Mammary epithelial cell (primary cell): ENCODE measurements around the gene CTIF.

Experiments used
- CTCF ChIP-seq, 2 donors: IDR thresholded peaks in 1 of 2; conservative IDR thresholded peaks in 1 of 2; 2 replicates each; pipeline ENCODE4 v1.5.1; 2011 to 2012; ENCODE audit warnings: inconsistent platforms in 2 of 2, low read length in 2 of 2, mild to moderate bottlenecking in 2 of 2, control low read depth in 1 of 2, low read depth in 1 of 2; ENCODE audit not compliant: insufficient read depth in 1 of 2; ENCODE audit errors: extremely low read depth in 1 of 2
- EZH2 ChIP-seq: IDR thresholded peaks from 2 replicates; pipeline ENCODE4 v1.6.1; 2012; ENCODE audit warnings: low read length, inconsistent platforms, borderline replicate concordance

- TF ChIP-seq CTCF (conservative IDR thresholded peaks at IDR 0.05 in 1 of 2, IDR thresholded peaks at IDR 0.05 in 1 of 2; ENCODE audit: extremely low read depth in 1 of 2, insufficient read depth in 1 of 2, low read depth in 1 of 2, low read length in 2 of 2), result no peak
- TF ChIP-seq EZH2, result no peak
These were observed 143.9 kb downstream of the CTIF start for GRCh38 chr18:48682768-48683167.
